Measurements from ENCODE around the gene SND1.

Gene SND1

GRCh38 chr7:127914693-127915092 lies 262.7 kb downstream of the SND1 start:
- no peak for DNase-seq

- DNase-seq: no peak
These were observed 264.7 kb downstream of the SND1 start for GRCh38 chr7:127916735-127917134.

GRCh38 chr7:127918130-127918529 lies 266.1 kb downstream of the SND1 start:
- DNase-seq: no peak

GRCh38 chr7:127920787-127921438 lies 268.9 kb downstream of the SND1 start:
- no peak for DNase-seq

GRCh38 chr7:127922656-127923055 lies 270.7 kb downstream of the SND1 start:
- no peak for DNase-seq

- no peak for DNase-seq
These were observed 272.9 kb downstream of the SND1 start for GRCh38 chr7:127924874-127925273.

- DNase-seq: no peak
These were observed 275.3 kb downstream of the SND1 start for GRCh38 chr7:127927348-127927696.

GRCh38 chr7:127928222-127928621 lies 276.2 kb downstream of the SND1 start:
- no peak for DNase-seq

GRCh38 chr7:127928852-127929251 lies 276.9 kb downstream of the SND1 start:
- no peak for DNase-seq

GRCh38 chr7:127930341-127931328 lies 278.6 kb downstream of the SND1 start:
- no peak for DNase-seq

- no peak for DNase-seq
These were observed 280.1 kb downstream of the SND1 start for GRCh38 chr7:127932076-127932475.

- DNase-seq: no peak
These were observed 280.5 kb downstream of the SND1 start for GRCh38 chr7:127932496-127932895.

GRCh38 chr7:127933146-127933545 lies 281.2 kb downstream of the SND1 start:
- no peak for DNase-seq

- no peak for DNase-seq
These were observed 282.7 kb downstream of the SND1 start for GRCh38 chr7:127934711-127935110.

GRCh38 chr7:127935847-127936376 lies 283.9 kb downstream of the SND1 start:
- DNase-seq: no peak

- DNase-seq: no peak
These were observed 285.2 kb downstream of the SND1 start for GRCh38 chr7:127937066-127937680.

- no peak for DNase-seq
These were observed 286.6 kb downstream of the SND1 start for GRCh38 chr7:127938588-127938987.

GRCh38 chr7:127940381-127941160 lies 288.6 kb downstream of the SND1 start:
- no peak for DNase-seq

- DNase-seq: no peak
These were observed 289.6 kb downstream of the SND1 start for GRCh38 chr7:127941476-127942210.

GRCh38 chr7:127943541-127944521 lies 291.8 kb downstream of the SND1 start:
- DNase-seq: peak; percentile 63

- no peak for DNase-seq
These were observed 294.1 kb downstream of the SND1 start for GRCh38 chr7:127946111-127946510.

Measured in NCI-H748 treated with DMSO at 0.1 percent for 48 hours (cell line).